ENCODE results near the gene OSGEP.

OSGEP gene

DNA sequence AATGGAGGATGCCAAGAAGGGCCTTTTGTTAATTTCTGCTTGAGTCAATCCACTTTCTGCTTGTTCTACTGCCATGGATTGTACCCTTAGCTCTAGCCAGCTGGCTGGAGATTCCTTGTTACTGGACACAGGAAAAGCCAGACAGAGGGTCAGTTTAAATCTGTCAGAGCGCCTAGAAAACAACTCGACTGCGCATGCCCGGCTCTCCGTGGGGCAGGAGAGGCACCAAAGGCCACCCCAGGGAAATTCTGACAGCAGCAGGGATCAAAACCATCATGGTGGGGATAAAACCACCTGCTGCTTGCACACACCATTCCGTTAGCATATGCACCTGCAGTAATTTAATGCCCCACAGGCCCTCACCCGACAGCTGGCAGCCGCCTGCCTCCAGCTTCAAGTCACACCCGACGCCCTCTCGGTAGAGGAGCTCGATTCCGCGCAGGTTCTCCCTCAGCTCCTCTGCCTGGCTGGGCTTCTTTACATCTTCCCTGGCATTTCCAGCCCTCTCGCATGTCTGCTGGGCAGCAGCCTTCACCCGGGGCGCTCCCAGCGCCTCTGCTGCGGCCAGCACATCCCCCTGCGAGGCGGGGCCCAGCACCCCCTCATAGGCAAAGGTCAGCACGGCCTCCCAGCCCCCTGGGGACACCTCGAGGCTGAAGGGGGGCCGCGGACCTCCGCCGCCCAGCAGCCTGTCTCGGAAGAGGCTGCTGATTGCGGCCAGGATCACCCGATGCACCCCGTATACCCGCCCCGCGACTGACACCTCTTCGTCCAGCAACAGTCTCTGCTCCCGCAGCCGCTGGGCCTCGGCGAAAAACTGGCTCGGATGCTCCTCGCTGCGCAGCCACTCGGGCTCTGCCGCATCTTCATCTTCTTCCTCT lies 19.7 kb downstream of the OSGEP start:
- DNase-seq (ENCODE audit: low spot score), result no peak

- DNase-seq (ENCODE audit: low spot score), result no peak
Measured at GRCh38 chr14:20429801-20430669, 24.6 kb downstream of the OSGEP start.

DNA sequence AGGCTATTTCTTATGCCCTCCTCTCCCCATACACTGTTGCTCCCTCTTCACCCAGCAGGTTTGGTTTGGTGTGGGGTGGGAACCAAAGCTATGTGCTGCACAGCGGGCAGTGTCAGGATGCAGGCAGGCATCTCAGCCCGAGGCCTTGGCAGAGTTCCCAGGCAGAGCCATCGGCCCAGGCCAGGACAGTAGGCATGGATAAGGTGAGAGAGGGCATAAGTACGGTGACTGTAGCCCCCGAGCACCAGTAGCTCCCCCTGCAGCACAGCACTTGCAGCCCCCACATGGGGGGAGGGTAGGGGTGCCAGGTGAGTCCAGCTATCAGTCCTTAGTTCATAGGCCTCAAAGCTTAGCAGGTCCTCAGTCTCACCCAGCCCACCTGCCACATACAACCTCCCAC lies 25.8 kb downstream of the OSGEP start:
- no peak for DNase-seq (ENCODE audit: low spot score)

DNA sequence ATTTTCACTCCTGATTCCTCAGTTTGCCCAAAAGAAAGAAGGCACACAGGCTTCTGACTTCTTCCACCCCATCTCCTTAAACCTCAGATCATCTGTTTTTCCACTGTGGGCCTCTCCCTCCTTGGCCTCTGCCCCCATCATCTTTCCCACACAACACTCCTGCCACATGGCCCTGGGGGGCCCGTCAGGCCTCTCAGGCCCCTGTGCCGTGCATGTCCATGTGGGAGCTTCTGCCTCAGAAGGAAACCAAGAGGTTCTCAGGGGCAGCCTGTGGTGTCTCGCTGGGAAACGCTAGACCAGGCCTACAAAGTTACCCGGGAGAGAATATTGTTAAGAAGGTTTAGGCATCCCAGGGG lies 26.6 kb downstream of the OSGEP start:
- DNase-seq (ENCODE audit: low spot score), result no peak

DNA sequence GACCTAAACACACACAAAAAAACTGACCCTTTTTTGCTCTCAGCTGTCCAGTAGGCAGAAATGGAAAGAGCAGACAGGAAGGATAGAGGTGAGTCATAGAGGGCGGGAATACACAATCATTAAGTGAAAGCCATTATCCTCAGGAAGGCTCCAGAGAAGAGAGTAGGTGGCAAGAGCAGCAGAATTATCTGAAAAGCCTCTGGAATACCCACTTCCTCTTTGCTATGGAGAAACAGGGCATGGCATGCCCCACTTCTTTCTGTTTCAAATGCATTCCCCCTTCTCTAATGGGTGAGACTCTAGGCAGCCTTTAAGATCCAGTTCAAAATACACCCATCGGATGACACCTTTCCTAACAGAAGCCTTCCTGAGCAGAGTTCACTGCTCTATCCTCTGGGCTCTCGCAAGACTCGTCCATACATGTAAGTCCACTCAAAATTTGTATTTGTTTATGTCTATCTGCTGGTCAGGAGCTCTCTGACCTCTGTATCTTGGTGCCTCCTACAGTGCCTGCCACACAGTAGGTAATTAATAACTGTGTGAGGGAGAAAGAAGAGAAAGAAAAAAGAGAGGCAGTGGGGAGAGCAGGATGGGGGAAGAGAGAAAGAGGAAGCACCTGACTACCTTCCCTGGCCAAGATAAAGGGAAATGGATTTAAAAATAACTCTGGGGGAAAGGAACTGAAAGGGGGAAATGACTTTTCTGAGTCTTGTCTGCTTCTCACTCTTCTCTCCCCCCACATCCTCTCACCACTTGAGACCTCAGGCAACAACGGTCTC lies 27.2 kb downstream of the OSGEP start:
- DNase-seq (ENCODE audit: low spot score), result peak; percentile 72

DNA sequence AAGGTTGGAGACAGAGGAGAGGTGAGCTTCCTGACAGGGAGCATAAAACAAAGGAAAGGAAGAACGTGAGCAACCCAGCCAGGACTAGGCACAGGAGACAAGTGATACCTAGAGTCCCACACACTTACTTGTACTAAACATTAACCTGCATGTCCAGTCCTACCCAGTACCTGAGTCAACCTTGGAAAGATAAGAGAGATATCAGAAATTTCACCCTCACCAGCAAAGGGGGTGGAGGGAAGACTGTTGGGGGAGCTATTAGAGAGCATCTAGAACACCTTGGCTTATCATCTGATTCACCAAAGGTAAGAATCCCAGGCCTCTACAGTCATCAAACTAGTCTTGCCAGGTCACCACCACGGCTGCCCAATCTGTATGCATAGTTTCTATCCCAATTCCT lies 29.8 kb downstream of the OSGEP start:
- no peak for DNase-seq (ENCODE audit: low spot score)

DNA sequence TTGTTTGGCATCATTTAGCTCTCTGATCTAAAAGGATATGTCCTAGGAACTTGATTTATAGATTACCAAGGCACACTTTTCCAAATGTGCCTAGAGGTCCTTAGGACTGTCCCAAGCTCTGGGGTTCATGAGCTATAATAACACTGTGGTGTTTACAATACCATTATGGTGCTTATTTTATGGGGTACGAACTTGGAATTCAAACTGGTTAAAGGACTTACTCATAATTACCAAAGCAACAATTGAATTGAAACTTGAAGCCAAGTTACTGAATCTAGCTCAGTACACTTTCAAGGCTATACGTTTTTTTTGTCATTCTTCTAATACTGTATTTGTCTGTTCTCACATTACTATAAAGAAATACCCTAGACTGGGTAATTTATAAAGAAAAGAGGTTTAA lies 31.7 kb downstream of the OSGEP start:
- no peak for DNase-seq (ENCODE audit: low spot score)

DNA sequence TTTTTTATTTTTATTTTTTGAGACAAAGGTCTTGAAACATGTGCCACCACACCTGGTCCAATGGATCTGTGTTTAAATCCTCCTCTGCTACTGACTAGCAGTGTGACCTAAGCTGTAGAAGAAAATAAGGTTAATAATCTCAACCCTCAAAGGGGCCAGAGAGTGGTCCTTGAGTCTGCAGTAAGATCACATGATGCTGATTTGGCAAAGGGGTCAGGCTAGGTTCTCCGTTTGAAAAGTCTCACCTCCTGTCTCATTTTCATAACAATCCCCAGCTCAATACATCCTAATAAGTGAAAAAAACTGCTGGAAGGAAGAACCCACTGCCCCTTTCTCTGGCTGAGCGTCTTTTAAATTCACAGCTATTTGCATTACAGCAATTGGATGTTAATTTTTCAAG lies 33.3 kb downstream of the OSGEP start:
- DNase-seq (ENCODE audit: low spot score), result no peak

DNA sequence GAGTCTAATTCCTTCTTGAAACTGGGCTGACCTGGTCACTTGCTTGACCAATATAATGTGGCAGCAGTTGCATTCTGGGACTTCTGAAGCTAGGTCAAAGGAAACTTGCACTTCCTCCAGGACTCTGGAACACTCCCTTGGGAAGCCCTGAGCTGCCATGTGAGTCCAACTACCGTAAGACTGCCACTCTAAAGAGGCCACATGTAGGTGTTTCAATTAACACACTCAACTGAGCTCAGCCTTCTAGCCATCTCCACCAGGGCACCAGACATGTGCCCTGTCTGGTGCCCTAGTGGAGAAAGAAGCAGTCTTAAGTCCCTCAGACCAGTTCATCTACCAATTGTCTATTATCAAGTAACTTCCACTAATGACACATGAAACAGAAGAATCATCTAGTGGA lies 35.2 kb downstream of the OSGEP start:
- DNase-seq (ENCODE audit: low spot score), result no peak

DNA sequence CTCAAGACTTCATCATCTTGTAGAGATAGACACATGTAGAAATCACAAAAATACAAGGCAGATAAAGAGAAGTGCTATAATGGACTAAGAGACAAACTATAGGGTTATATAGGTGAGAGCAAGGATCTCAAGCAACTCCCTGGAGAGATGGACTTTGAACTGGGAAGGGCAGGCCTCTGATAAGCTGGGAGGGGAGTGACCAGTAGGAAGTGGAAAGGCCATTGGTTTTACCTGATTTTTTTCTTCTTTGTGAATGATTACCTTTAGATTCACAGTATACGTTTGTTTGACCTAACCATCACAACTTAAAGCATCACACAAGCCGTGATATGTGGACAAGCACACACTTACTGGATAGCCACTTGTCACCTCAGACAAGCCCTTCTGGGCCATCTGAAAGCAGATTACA lies 36.1 kb downstream of the OSGEP start:
- no peak for DNase-seq (ENCODE audit: low spot score)

GRCh38 chr14:20417250-20418186 lies 37.1 kb downstream of the OSGEP start:
- no peak for DNase-seq (ENCODE audit: low spot score)

DNA sequence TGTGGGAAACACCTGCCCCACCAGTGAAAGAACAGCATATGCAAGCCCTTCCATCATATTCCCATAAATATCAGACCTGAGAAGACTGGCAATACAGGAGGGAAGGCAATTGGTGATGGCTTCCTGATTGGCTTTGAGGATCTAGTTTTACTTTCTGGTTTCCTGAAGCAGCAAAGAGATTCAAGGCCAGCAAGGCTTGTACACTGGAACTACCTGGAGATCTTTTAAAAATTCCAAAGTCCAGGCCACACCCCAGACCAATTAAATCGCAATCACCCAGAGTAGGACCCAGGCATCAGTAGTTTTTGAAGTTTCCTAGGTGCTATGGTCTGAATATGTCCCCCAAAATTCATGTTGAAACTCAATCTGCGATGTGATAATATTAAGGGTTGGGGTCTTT lies 38.4 kb downstream of the OSGEP start:
- DNase-seq (ENCODE audit: low spot score), result no peak

GRCh38 chr14:20415782-20416206 lies 38.8 kb downstream of the OSGEP start:
- peak; percentile 53 for DNase-seq (ENCODE audit: low spot score)

GRCh38 chr14:20413744-20414082 lies 40.9 kb downstream of the OSGEP start:
- DNase-seq (ENCODE audit: low spot score), result peak; percentile 27

DNA sequence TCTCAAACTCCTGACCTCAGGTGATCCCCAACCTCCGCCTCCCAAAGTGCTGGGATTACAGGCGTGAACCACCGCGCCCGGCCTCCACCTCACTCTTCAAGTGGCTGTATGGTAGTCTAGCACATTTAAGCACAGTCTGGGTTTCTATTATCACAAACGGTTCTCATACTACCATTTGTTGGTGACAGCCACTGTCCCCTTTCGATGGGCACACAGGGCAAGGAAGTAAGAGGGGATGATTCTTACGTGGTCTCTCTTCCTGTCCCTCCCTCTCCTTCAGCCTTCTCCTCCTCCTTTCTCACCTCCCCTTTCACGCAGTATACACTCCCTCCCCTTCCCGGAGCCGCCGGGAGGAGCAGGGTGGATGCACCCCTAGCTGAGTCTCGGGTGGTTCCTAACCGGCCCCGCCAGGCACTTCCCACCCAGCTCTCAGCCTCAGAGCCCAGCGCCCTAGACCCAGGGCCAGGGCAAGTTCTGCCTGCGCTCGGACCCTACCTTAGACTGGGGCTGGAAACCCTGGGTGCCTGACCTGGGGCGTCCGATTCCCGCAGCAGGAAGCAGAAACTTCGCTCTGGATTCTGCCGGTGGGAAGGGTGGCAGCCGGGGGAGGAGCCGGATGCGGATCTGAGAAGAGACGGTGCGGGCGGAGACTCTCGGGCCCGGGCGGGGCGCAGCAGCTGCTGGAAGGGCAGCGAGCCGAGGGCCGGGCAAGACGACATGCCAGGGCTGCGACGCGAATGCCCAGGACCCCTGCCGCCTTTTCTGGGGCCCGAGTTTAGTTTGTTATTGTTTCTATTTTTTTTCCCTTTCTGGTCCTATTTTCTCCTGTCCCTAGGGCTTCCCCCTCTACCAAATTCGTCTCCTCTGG lies 41.5 kb downstream of the OSGEP start, which contains the start of gene TEP1:
TSS of gene TEP1 (minus strand) at position 626 of the 868 bp plus-strand sequence. CDS start 5,062 bp downstream, outside the sequence.
- DNase-seq (ENCODE audit: low spot score), result peak; percentile 75

GRCh38 chr14:20412411-20412810 lies 42.2 kb downstream of the OSGEP start:
- peak; percentile 54 for DNase-seq (ENCODE audit: low spot score)

- no peak for DNase-seq (ENCODE audit: low spot score)
Measured at GRCh38 chr14:20409226-20409625, 45.4 kb downstream of the OSGEP start.

DNA sequence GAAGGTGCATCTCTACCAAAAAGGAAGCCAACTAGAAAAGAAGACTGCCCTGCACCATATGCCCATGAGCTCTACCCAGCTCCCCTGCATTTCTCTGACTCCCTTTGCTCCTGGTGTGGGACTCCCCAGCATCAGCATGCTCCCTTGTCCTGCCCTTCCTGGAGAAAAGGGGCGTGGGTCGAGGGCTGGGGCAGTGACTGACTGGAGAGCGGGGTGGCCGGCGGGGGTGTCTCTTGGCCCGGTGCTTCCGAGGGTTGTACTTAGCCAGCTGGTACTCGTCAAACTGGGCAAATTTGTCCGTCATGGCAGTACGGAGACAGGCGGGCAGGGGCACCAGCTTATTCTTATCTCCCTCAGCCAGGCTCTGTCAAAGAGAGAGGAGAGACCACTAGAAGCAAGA lies 51.1 kb downstream of the OSGEP start:
- DNase-seq (ENCODE audit: low spot score), result no peak

- no peak for DNase-seq (ENCODE audit: low spot score)
Measured at GRCh38 chr14:20400965-20401593, 53.5 kb downstream of the OSGEP start.

- DNase-seq (ENCODE audit: low spot score), result no peak
Measured at GRCh38 chr14:20400589-20400964, 54.0 kb downstream of the OSGEP start.

Measured in germinal center (tissue), 1 donor.